Natural killer cell (primary cell): ENCODE results near the gene ANXA7. TPM values are rescaled to one million over a fixed set of nuclear protein-coding genes. Genes with fewer than 3 reads are reported as not detected.

Source experiments
- ATAC-seq, 3 donors: fragments of 150-1000 bp in 2 of 3; fragments of 200-7000 bp in 1 of 3; cut with Tn5 transposase; 1 replicate in 1 of 3; 2 replicates in 2 of 3; pipeline ENCODE4 v1.10.0; 2021; ENCODE audit warnings: mild to moderate bottlenecking in 2 of 3, moderate library complexity in 2 of 3
- DNase-seq, 2 donors: peaks; one replicate each; pipeline versions ENCODE4 v3.0.0 to v3.0.0-alpha.2; 2013 to 2021; ENCODE audit warnings: mixed read lengths in 1 of 2
- H3K27ac ChIP-seq: one replicate; pipeline ENCODE4 v1.5.1; 2013; ENCODE audit warnings: mild to moderate bottlenecking, low read length
- H3K27me3 ChIP-seq: one replicate; pipeline ENCODE4 v1.6.1; 2013; ENCODE audit warnings: low read length; ENCODE audit not compliant: control insufficient read depth, insufficient read depth
- H3K36me3 ChIP-seq: one replicate; pipeline ENCODE4 v1.6.1; 2013; ENCODE audit warnings: low read length; ENCODE audit not compliant: control insufficient read depth, insufficient read depth
- H3K4me1 ChIP-seq: one replicate; pipeline ENCODE4 v1.6.1; 2013; ENCODE audit warnings: low read length; ENCODE audit not compliant: control insufficient read depth, insufficient read depth
- H3K4me3 ChIP-seq: one replicate; pipeline ENCODE4 v1.5.1; 2013; ENCODE audit warnings: low read length
- H3K9me3 ChIP-seq: one replicate; pipeline ENCODE4 v1.6.1; 2013; ENCODE audit warnings: low read length; ENCODE audit not compliant: control insufficient read depth, insufficient read depth
- H3K27ac Mint-ChIP-seq, 2 donors: one replicate each; pipeline ENCODE4 v1.8.0; 2022; ENCODE audit warnings: mild to moderate bottlenecking in 2 of 2, mixed read lengths in 2 of 2, moderate library complexity in 1 of 2
- H3K27me3 Mint-ChIP-seq, 2 donors: one replicate each; pipeline ENCODE4 v1.8.0; 2022; ENCODE audit warnings: low read depth in 2 of 2, mixed read lengths in 2 of 2
- H3K36me3 Mint-ChIP-seq: one replicate; pipeline ENCODE4 v1.8.0; 2022; ENCODE audit warnings: mixed read lengths
- H3K4me1 Mint-ChIP-seq, 2 donors: one replicate each; pipeline ENCODE4 v1.8.0; 2022; ENCODE audit warnings: mixed read lengths in 2 of 2
- H3K4me3 Mint-ChIP-seq: one replicate; pipeline ENCODE4 v1.8.0; 2022; ENCODE audit warnings: mild to moderate bottlenecking, moderate library complexity, mixed read lengths
- H3K9me3 Mint-ChIP-seq, 2 donors: one replicate each; pipeline ENCODE4 v1.8.0; 2022; ENCODE audit warnings: mixed read lengths in 2 of 2
- WGBS: methylation state at CpG from one replicate; pipeline ENCODE4 v1.1.7; 2013; ENCODE audit warnings: missing lambda C conversion rate; ENCODE audit not compliant: insufficient coverage; 5-methylcytosine and 5-hydroxymethylcytosine counted together
- intact Hi-C: fragments of 100-400 bp; cut with micrococcal nuclease; formaldehyde crosslinking; loops from one replicate; pipeline ENCODE4 v1.14.2; 2022
- total RNA-seq, 4 donors: library from RNA; stranded (reverse); fragments of 120-200 nt in 1 of 4; gene quantifications; one replicate each; pipeline versions ENCODE4 v1.2.3 to v1.2.4, GENCODE V29; 2013 to 2022
- TF ChIP-seq, protein P1 (sequence below): fragments of 200-600 bp; IDR thresholded peaks from one replicate; pipeline ENCODE4 v1.8.0; 2022; ENCODE audit warnings: antibody characterized with exemption

Gene ANXA7
- total RNA-seq, 3 donors from 2014 or later (not counting 1 experiment from before 2014, with no cell fraction given) = 61.0 to 82.0 (median 72.5) TPM

DNA sequence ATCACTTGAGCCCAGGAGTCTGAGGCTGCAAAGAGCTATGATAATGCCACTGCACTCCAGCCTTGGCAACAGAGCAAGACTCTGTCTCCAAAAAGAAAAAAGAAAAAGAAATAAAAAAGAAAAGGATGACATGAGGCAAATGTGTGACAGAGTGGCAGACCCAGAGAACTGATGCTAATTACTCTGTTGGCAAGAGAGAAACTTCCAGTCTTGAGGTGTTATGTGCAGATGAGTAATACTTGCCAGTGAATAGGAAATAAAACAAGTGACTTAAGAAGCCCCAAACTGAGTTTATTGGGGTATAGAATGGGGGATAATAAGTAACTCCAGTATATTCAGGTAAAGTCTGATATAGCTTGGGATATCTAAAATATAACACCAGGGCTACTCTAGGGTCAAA is 9.5 kb upstream of the ANXA7 start:
- no peak overlapping the region for H3K4me3 Mint-ChIP-seq
- no peaks in the 10 kb centered on the region for H3K27me3 ChIP-seq
- no peaks in the 10 kb centered on the region for H3K4me1 ChIP-seq
- H3K9me3 ChIP-seq = no peaks in the 10 kb centered on the region
- H3K27me3 Mint-ChIP-seq = no peaks in the 10 kb centered on the region
- peak overlapping the region in 1 of 2 donors; percentile 33 for H3K27ac Mint-ChIP-seq
- no peaks in the 10 kb centered on the region for H3K4me1 Mint-ChIP-seq
- H3K27ac ChIP-seq = no peak overlapping the region
- ATAC-seq = no peak
- TF ChIP-seq, protein P1, sequence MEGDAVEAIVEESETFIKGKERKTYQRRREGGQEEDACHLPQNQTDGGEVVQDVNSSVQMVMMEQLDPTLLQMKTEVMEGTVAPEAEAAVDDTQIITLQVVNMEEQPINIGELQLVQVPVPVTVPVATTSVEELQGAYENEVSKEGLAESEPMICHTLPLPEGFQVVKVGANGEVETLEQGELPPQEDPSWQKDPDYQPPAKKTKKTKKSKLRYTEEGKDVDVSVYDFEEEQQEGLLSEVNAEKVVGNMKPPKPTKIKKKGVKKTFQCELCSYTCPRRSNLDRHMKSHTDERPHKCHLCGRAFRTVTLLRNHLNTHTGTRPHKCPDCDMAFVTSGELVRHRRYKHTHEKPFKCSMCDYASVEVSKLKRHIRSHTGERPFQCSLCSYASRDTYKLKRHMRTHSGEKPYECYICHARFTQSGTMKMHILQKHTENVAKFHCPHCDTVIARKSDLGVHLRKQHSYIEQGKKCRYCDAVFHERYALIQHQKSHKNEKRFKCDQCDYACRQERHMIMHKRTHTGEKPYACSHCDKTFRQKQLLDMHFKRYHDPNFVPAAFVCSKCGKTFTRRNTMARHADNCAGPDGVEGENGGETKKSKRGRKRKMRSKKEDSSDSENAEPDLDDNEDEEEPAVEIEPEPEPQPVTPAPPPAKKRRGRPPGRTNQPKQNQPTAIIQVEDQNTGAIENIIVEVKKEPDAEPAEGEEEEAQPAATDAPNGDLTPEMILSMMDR = no peak
- no peak for DNase-seq
- no peak overlapping the region for H3K4me3 ChIP-seq
- peaks cover 36% of the 10 kb centered on the region for H3K36me3 ChIP-seq
- intact Hi-C loops = no loop called here
- no peaks in the 10 kb centered on the region for H3K9me3 Mint-ChIP-seq
- H3K36me3 Mint-ChIP-seq = peaks cover 14% of the 10 kb centered on the region

DNA sequence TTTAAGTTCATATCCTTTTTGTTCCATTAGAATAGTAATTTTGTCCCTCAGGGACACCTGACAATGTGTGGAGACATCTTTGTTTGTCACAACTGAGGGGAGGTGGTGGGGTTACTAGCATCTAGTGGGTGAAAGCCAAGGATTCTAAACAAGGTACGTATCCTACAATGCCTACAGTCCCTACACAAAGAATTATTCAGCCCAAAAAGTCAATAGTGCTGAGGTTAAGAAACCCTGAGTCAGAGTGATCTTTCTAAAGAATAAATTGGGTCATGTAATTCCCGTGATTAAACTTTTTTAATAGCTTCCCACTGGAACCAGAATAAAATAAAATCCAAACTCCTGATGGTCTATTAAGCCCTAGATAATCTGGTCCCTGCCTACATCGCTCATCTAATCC is 2.7 kb upstream of the ANXA7 start:
- Mint-ChIP-seq H3K4me3 (no peak overlapping the region), H3K36me3 (no peaks in the 10 kb centered on the region), H3K4me1 (peaks cover 17 to 21% of the 10 kb centered on the region in 2 donors), H3K27ac (no peak overlapping the region), H3K9me3 (no peaks in the 10 kb centered on the region), H3K27me3 (peaks cover 0 to 2% of the 10 kb centered on the region in 2 donors)
- Histone ChIP-seq H3K27ac (no peak overlapping the region), H3K4me3 (no peak overlapping the region), H3K27me3 (no peaks in the 10 kb centered on the region), H3K36me3 (no peaks in the 10 kb centered on the region), H3K4me1 (peaks cover 8% of the 10 kb centered on the region), H3K9me3 (no peaks in the 10 kb centered on the region)
- intact Hi-C loops = no loop called here
- ATAC-seq (no peak), DNase-seq (no peak)
- TF ChIP-seq, protein P1 = no peak
- WGBS = 96% methylated on average over 2 of the region's 3 CpGs

- H3K27ac Mint-ChIP-seq = peak overlapping the region; percentile 43 to 92
- peaks cover 25 to 29% of the 10 kb centered on the region in 2 donors for H3K4me1 Mint-ChIP-seq
- H3K9me3 Mint-ChIP-seq = no peaks in the 10 kb centered on the region
Observed at GRCh38 chr10:73414230-73414945, 530 bp upstream of the ANXA7 start.

More at GRCh38 chr10:73414230-73414945, 530 bp upstream of the ANXA7 start:
- Histone ChIP-seq H3K4me1 (peaks cover 8% of the 10 kb centered on the region), H3K4me3 (peak overlapping the region; percentile 78), H3K36me3 (no peaks in the 10 kb centered on the region), H3K27me3 (no peaks in the 10 kb centered on the region), H3K27ac (no peak overlapping the region), H3K9me3 (no peaks in the 10 kb centered on the region)
- TF ChIP-seq, protein P1 = no peak
- 3% methylated on average over 16 of the region's 17 CpGs for WGBS
- H3K36me3 Mint-ChIP-seq = no peaks in the 10 kb centered on the region
- intact Hi-C loops = loop anchor here (2.0 to 5.0 kb wide), 2 partner anchors 80 to 167 kb away; partner anchors contain the start of gene DNAJC9
- H3K4me3 Mint-ChIP-seq = peak overlapping the region; percentile 95
- DNase-seq = peak in 1 of 2 donors; percentile 32
- ATAC-seq = peak; percentile 20 to 38 (median 32)
- peaks cover 0 to 2% of the 10 kb centered on the region in 2 donors for H3K27me3 Mint-ChIP-seq
